Measurements from ENCODE around the gene ZNF358.

DNA sequence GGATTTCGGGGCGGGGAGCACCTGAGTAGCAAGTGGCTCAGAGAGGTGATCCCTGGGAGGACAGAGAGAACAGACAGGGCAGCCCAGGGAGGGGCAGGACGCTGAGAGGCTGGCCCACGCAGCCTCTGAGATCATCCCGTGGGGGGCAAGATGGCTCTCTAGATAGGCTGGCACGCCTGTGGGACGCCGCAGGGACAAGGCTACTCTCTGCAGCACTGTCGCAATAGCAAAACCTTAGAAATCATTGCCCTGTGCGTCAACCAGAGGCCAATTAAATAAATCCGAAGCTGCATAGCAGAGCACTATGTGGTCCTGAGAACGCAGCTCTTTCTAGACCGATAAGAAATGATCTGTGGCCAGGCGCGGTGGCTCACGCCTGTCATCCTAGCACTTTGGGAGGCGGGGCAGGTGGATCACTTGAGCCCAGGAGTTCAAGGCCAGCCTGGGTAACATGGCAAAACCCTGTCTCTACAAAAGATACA is 32.1 kb upstream of the ZNF358 start:
- no peak for TF ChIP-seq CTCF (IDR thresholded peaks at IDR 0.05; ENCODE audit: extremely low read depth in 1 of 2, insufficient read depth in 1 of 2, low read depth in 1 of 2, low read length in 2 of 2)
- no peak for TF ChIP-seq MAX (IDR thresholded peaks at IDR 0.05; ENCODE audit: insufficient read depth, insufficient read length)
- TF ChIP-seq EZH2 (IDR thresholded peaks at IDR 0.05; ENCODE audit: borderline replicate concordance, low read depth, low read length, severe bottlenecking): no peak
- no peak for TF ChIP-seq POLR2A (IDR thresholded peaks at IDR 0.05; ENCODE audit: low read depth, low read length)
- no peak for TF ChIP-seq GATA2 (IDR thresholded peaks at IDR 0.05; ENCODE audit: insufficient read depth, insufficient read length, low read depth, low read length)
- TF ChIP-seq FOS (IDR thresholded peaks at IDR 0.05; ENCODE audit: borderline replicate concordance, insufficient read depth, low read length): no peak
- TF ChIP-seq MYC (IDR thresholded peaks at IDR 0.05; ENCODE audit: low read depth, low read length): no peak
- no peak for TF ChIP-seq POLR2AphosphoS5 (IDR thresholded peaks at IDR 0.05; ENCODE audit: insufficient read depth, low read depth, low read length)
- TF ChIP-seq JUN (IDR thresholded peaks at IDR 0.05; ENCODE audit: borderline replicate concordance, insufficient read depth, insufficient read length, low read depth): no peak
